ENCODE data around the gene VKORC1L1.
A peak's percentile ranks its signal among the peaks of the same experiment; 100 is the strongest.
"Not testable (repeated sequence)": the region's sequence is repeated elsewhere in the genome, so short reads cannot be mapped to it uniquely, and the experiment has no call there.

Gene VKORC1L1

DNA sequence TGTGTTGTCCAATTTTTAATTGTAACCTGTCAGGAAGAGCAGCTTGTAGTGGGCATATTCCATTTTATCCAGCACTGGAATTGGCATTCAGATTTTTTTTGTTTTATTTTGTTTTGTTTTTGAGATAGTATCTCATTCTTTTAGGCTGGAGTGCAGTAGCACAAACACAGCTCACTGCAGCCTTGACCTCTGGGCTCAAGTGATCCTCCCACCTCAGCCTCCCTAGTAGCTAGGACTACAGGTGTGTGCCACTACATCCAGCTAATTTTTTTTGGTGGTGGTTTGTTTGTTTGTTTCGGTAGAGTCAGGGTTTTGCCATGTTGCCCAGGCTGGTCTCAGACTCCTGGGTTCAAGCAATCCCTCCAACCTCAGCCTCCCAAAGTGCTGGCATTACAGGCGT is 64.4 kb downstream of the VKORC1L1 start:
- DNase-seq (ENCODE audit: low read depth, low spot score), result no peak

- peak; percentile 13 for DNase-seq (ENCODE audit: low read depth, low spot score)
These were observed 65.5 kb downstream of the VKORC1L1 start for GRCh38 chr7:65938336-65938895.

DNA sequence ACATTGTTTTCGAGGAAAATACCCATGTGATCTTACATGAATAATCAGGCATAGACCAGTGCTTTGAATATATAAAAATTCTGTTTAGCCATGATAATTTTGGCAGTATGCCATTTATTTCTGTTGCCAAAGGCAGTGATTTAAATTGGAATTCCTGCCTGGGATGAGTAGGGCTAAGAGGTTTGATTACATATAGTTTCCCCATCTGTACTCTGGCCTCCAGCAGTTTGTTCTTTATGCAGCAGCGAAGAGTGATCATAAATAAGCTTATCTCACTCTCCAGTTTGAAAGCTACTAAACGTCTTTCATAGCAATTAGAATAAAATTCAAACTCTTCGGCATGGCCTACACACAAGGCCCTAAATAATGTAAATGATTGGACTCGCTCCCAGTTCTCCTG is 72.9 kb downstream of the VKORC1L1 start:
- DNase-seq (ENCODE audit: low read depth, low spot score), result not testable (repeated sequence)

DNA sequence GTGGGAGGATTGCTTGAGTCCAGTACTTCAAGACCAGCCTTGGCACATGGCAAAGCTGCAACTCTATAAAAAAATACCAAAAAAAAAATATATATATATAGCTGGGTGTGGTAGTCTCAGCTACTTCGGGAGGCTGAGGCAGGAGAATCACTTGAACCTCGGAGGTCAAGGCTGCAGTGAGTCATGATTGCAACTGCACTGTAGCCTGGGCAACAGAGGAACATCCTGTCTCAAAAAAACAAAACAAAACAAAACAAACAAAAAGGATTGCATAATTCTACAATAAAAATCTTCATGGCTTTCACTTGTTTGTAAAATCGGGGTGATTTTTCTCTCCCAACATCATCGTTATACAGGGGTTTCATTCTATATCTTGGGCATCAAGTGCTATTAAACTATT is 74.0 kb downstream of the VKORC1L1 start:
- no peak for DNase-seq (ENCODE audit: low read depth, low spot score)

GRCh38 chr7:65951837-65952578 is 79.1 kb downstream of the VKORC1L1 start:
- peak; percentile 17 for DNase-seq (ENCODE audit: low read depth, low spot score)

GRCh38 chr7:65953001-65953720 is 80.3 kb downstream of the VKORC1L1 start:
- no peak for DNase-seq (ENCODE audit: low read depth, low spot score)

- DNase-seq (ENCODE audit: low read depth, low spot score), result no peak
These were observed 81.1 kb downstream of the VKORC1L1 start for GRCh38 chr7:65953890-65954450.

- DNase-seq (ENCODE audit: low read depth, low spot score), result no peak
These were observed 82.8 kb downstream of the VKORC1L1 start for GRCh38 chr7:65955718-65956117.

DNA sequence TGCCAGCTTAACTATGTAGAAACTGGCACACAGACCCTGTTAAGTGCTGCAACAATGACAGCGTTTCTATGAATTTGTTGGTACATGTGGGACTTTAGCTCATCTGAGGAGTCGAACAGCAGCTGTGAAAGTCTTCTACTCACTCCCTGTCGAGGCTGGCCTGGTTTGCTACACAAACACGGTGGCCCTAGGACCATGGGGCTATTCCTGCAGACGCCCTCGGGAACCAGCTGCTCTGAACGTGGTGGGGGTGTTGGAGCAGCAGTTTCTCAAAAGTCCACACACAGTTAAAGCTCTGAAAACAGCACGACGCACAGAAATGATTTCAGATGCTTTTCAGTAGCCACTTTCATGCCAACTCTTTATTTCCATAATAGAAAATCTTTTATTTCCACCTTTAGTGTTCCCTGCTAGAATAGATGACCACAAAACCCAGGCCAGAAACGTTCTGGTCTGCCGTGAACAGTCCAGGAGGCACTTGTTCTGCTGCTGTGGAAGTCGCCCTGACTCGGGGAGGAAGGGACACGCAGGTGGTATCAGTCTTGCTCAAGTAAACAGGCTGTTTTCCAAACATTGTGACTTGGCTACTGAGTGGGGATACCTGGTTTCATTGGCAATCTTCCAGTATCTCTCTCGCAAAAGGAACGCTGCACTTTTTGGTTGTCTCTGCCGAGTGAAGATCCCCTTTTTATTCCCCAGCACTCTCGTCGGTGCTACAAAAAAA is 87.6 kb downstream of the VKORC1L1 start:
- DNase-seq (ENCODE audit: low read depth, low spot score), result no peak

- DNase-seq (ENCODE audit: low read depth, low spot score), result no peak
These were observed 89.2 kb downstream of the VKORC1L1 start for GRCh38 chr7:65962033-65962432.

DNA sequence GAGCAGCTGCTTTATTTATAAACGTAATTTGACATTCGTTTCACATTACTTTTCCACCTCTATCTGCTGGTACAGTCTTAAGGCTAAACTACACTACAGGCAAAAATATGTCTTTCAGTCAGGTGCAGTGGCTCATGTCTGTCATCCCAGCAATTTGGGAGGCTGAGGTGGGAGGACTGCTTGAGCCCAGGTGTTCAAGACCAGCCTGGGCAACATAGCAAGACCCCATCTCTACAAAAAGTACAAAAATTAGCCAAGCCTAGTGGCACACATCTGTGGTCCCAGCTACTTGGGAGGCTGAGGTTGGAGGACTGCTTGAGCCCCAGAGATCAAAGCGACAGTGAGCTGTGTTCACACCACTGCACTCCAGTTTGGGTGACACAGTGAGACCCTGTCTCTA is 91.8 kb downstream of the VKORC1L1 start:
- DNase-seq (ENCODE audit: low read depth, low spot score), result not testable (repeated sequence)

GRCh38 chr7:65966146-65966545 is 93.3 kb downstream of the VKORC1L1 start:
- DNase-seq (ENCODE audit: low read depth, low spot score), result no peak

DNA sequence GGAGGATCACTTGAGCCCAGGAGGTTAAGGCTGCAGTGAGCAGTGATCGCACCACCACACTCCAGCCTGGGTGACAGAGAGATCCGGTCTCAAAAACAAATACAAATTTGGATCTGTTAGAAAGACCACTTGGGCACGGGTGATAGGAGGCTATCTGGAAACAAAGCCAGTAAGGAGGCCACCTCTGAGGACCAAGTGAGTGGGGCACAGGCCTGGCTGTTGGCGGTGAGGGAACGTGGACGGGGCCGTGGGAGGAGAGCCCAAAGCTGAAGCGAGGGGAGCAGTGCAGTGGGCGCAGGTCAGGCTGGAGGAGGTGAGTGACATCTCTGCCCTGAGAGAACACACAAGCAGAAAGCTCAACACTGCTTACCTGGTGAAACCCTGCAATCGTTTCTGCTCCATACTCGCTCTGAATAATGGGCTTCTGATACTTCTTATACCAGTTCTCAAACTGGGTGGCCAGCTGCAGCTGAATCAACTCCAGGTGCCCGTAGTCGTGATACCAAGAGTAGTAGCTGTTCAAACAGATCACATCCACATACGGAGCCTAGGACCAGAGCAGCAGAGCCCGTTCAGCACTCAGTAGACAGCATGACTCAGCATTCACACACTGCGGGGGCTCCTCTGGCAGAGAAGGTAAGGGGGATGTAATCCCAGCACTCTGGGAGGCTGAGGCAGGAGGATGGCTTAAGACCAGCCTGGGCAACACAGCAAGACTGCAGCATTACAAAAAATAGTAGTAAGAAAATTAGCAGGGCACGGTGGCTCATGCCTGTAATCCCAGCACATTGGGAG is 94.7 kb downstream of the VKORC1L1 start:
- DNase-seq (ENCODE audit: low read depth, low spot score), result no peak

GRCh38 chr7:65968256-65969185 is 95.6 kb downstream of the VKORC1L1 start:
- no peak for DNase-seq (ENCODE audit: low read depth, low spot score)

DNA sequence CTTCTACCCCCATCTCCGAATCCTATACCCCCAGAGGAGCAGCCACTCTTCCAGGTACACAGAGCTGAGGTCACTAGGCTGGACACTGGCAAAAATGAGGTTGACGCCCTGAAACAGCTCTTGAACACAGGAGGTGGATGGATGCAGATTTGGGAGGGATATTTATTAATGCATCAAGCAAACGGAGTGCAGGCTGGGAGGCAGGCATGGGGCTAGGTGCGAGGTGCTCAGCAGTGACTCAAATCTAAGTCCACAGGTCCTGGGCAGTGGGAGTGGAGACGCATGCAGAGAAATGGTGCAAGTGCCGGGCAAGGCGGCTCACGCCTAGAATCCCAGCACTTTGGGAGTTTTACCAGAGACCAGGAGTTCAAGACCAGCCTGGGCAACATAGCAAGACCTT is 98.1 kb downstream of the VKORC1L1 start:
- no peak for DNase-seq (ENCODE audit: low read depth, low spot score)

DNA sequence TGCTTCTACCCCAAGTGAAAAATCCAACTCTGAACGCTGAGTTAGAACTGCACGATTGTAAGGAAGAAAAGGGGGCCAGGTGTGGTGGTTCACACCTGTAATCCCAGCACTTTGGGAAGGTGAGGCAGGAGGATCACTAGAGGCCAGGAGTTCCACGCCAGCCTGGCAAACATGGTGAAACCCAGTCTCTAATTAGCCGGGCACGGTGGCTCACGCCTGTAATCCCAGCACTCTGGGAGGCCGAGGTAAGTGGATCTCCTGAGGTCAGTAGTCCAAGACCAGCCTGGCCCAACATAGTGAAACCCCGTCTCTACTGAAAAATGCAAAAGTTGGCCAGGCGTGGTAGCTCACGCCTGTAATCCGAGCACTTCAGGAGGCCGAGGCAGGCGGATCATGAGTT is 100.1 kb downstream of the VKORC1L1 start:
- DNase-seq (ENCODE audit: low read depth, low spot score), result no peak

DNA sequence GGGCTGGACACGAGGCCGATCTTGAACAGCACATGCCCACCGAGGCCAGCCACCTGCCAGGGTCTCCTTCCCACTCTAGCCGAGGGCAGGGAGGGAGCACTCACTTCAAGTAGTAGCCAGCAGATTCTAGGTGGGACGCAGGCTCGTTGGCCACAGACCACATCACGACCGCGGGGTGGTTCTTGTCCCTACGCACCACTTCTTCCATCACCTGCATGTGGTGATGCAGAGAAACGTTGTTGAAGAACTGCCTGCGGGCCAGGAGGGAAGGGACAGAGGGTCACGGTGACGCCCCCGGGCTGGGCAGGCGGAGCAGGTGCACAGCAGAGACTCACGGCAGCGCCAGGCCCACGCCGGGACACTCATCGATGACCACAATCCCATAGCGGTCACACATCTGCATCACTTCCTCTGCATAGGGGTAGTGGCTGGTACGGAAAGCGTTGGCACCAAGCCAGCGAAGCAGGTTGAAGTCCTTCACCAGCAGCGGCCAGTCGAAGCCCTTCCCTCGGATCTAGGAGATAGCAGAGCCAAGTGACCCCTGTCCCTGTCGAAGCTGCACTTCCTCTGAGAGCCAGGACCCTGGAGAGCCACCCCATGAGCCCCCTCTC is 101.4 kb downstream of the VKORC1L1 start:
- DNase-seq (ENCODE audit: low read depth, low spot score), result no peak

DNA sequence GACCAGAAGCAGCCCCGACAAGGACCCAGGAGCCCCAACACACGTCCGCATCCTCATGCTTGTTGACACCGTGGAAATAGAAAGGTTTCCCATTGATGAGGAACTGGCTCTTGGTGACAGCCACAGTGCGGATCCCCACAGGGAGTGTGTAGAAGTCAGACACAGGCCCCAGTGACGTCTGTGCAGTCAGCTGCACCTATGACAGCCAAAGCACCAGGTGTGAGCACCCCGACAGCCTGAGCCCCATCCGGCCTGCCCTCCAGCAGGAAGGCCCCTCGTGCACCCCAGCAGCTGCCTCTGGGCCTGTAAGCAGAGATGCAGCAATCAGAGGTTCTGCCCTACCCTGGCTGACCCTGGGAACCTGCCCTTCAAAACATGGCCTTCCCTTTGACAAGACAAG is 102.0 kb downstream of the VKORC1L1 start:
- DNase-seq (ENCODE audit: low read depth, low spot score), result no peak

DNA sequence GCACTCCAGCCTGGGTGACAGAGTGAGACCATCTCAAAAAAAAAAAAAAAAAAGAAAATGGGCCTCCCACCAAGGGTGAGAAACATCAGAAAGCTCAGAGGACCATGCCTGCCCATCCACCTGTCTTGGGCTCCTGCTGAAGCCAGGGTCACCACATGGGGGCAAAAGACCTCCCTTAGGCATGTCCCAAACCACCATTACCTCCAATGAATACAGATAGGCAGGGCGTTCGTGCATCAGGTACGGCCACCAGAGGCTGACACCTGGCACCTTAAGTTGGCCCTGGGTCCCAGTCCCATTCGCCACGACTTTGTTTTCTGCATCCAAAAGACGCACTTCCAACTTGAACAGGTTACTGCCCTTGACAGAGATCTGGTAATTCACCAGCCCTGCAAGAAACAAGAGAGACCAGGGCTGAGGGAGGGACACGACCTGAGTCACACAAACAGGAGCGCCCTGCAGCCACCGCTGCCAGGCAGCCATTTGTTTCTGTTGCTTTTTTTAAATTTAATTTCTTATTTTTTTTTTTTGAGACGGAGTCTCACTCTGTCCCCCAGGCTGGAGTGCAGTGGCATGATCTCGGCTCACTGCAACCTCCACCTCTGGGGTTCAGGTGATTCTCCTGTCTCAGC is 103.1 kb downstream of the VKORC1L1 start:
- no peak for DNase-seq (ENCODE audit: low read depth, low spot score)
